Measurements from ENCODE around the gene SNAP25. TPM values are rescaled to one million over a fixed set of nuclear protein-coding genes. Genes with fewer than 3 reads are reported as not detected.

The SNAP25 gene
- total RNA-seq, 1 experiment from 2014 or later, result not detected

- Histone ChIP-seq H3F3A (ENCODE audit: insufficient read depth, low read depth) (no peaks in the 10 kb centered on the region), H3K79me2 (ENCODE audit: low read depth) (no peaks in the 10 kb centered on the region), H4K20me1 (ENCODE audit: insufficient read depth) (no peaks in the 10 kb centered on the region), H3K36me3 (ENCODE audit: low read depth) (no peaks in the 10 kb centered on the region), H3K27ac (no peak overlapping the region), H2AFZ (no peak overlapping the region), H3K4me2 (no peak overlapping the region), H3K9me2 (ENCODE audit: insufficient read depth) (0 out of 2 replicates have a peak, but pooled peaks cover 3% of the 10 kb centered on the region), H3K4me1 (replicated peaks; ENCODE audit: insufficient read depth) (no peaks in the 10 kb centered on the region), H3K4me3 (no peak overlapping the region), H3K9me3 (ENCODE audit: insufficient read depth, low read depth) (no peaks in the 10 kb centered on the region), H3K27me3 (ENCODE audit: insufficient read depth, low read depth) (no peaks in the 10 kb centered on the region)
- TF ChIP-seq CTCF (conservative IDR thresholded peaks at IDR 0.05), result no peak
- intact Hi-C loops (cut with micrococcal nuclease; ENCODE audit: unreplicated experiment), result no loop called here
- POLR2A ChIA-PET (ENCODE audit: unreplicated experiment), result no interaction called here
- no TSS peak for BruUV-seq (replicated peaks)
- CTCF ChIA-PET, result no interaction called here
- DNase-seq, result no peak
Observed at GRCh38 chr20:10344953-10345352, 126.3 kb downstream of the SNAP25 start.

GRCh38 chr20:10347086-10347880 is 128.7 kb downstream of the SNAP25 start:
- intact Hi-C loops (cut with micrococcal nuclease; ENCODE audit: unreplicated experiment), result no loop called here
- CTCF ChIA-PET, result no interaction called here
- Histone ChIP-seq H4K20me1 (ENCODE audit: insufficient read depth) (no peaks in the 10 kb centered on the region), H3K9me2 (ENCODE audit: insufficient read depth) (0 out of 2 replicates have a peak, but pooled peaks cover 3% of the 10 kb centered on the region), H3K27ac (no peak overlapping the region), H3K9me3 (ENCODE audit: insufficient read depth, low read depth) (no peaks in the 10 kb centered on the region), H2AFZ (no peak overlapping the region), H3K4me2 (no peak overlapping the region), H3K36me3 (ENCODE audit: low read depth) (no peaks in the 10 kb centered on the region), H3K27me3 (ENCODE audit: insufficient read depth, low read depth) (no peaks in the 10 kb centered on the region), H3K4me3 (no peak overlapping the region), H3F3A (ENCODE audit: insufficient read depth, low read depth) (no peaks in the 10 kb centered on the region), H3K4me1 (replicated peaks; ENCODE audit: insufficient read depth) (0 out of 2 replicates have a peak, but pooled peaks cover 6% of the 10 kb centered on the region), H3K79me2 (ENCODE audit: low read depth) (no peaks in the 10 kb centered on the region)
- BruUV-seq (replicated peaks), result no TSS peak
- no peak for DNase-seq
- TF ChIP-seq EZH2 (IDR thresholded peaks at IDR 0.05; ENCODE audit: low read depth), result no peak
- TF ChIP-seq CTCF (conservative IDR thresholded peaks at IDR 0.05), result no peak
- POLR2A ChIA-PET (ENCODE audit: unreplicated experiment), result no interaction called here

GRCh38 chr20:10349118-10349517 is 130.5 kb downstream of the SNAP25 start:
- ChIA-PET POLR2A (ENCODE audit: unreplicated experiment) (no interaction called here), CTCF (no interaction called here)
- Histone ChIP-seq H3K4me2 (no peak overlapping the region), H3K9me3 (ENCODE audit: insufficient read depth, low read depth) (no peaks in the 10 kb centered on the region), H3K27ac (no peak overlapping the region), H3K36me3 (ENCODE audit: low read depth) (no peaks in the 10 kb centered on the region), H2AFZ (no peak overlapping the region), H3K4me1 (replicated peaks; ENCODE audit: insufficient read depth) (peaks cover 17% of the 10 kb centered on the region), H4K20me1 (ENCODE audit: insufficient read depth) (no peaks in the 10 kb centered on the region), H3F3A (ENCODE audit: insufficient read depth, low read depth) (no peaks in the 10 kb centered on the region), H3K9me2 (ENCODE audit: insufficient read depth) (0 out of 2 replicates have a peak, but pooled peaks cover 3% of the 10 kb centered on the region), H3K79me2 (ENCODE audit: low read depth) (no peaks in the 10 kb centered on the region), H3K4me3 (no peak overlapping the region), H3K27me3 (ENCODE audit: insufficient read depth, low read depth) (no peaks in the 10 kb centered on the region)
- BruUV-seq (replicated peaks), result no TSS peak
- no peak for DNase-seq
- no peak for TF ChIP-seq CTCF (conservative IDR thresholded peaks at IDR 0.05)
- TF ChIP-seq EZH2 (IDR thresholded peaks at IDR 0.05; ENCODE audit: low read depth), result no peak
- intact Hi-C loops (cut with micrococcal nuclease; ENCODE audit: unreplicated experiment), result no loop called here

Data from PC-9 (cell line).